NCI-H748 treated with DMSO at 0.1 percent for 48 hours (cell line): ENCODE results near the gene ALG9.
"Not testable (repeated sequence)": the region's sequence is repeated elsewhere in the genome, so short reads cannot be mapped to it uniquely, and the experiment has no call there.

Experiments used
- DNase-seq: peaks from one replicate; lab custom pipeline; 2025; lab: John Stamatoyannopoulos, UW

Gene ALG9

GRCh38 chr11:111795334-111795985 lies 75.9 kb downstream of the ALG9 start:
- no peak for DNase-seq

- no peak for DNase-seq
Observed at GRCh38 chr11:111793863-111794262, 77.5 kb downstream of the ALG9 start.

DNA sequence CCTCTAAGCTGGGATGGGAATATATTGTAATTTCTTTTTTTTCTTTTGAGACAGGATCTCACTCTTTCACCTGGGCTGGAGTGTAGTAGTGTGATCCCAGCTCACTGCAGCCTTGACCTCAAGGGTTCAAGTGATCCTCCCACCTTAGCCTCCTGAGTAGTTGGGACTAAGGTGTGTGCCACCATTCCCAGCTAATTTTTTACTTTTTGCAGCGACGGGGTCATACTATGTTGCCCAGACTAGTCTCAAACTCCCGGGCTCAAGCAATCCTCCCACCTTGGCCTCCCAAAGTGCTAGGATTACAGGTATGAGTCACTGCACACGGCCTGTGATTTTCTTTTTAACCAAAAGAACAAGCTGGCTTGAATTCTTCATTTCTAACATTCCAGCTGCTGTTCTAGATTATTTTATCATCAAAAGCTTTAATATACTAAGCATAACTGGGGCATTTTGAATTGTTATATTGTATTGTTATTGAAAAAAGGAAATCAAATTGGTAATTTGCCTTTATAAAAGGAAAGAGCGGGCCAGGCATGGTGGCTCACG lies 78.4 kb downstream of the ALG9 start:
- DNase-seq = no peak

DNA sequence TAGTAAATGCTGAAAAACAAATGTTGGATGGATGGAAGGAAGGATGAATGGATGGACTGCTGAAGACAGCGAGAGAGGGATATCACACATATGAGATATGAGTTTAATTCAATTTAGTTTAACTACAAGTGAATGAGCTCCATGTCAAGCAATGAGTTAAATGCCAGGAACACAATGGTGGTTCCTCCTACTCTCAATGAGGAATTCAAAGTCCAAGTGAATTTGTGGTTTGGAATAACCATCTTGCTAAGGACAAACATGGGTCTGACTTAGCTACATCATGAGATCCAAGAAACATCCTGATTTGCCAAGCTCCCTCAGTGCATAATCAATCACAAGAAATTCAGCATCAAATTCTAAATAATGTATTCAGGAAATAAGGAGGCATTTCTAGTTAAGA lies 79.1 kb downstream of the ALG9 start:
- DNase-seq = no peak

- no peak for DNase-seq
Observed at GRCh38 chr11:111788464-111788863, 82.9 kb downstream of the ALG9 start.

DNA sequence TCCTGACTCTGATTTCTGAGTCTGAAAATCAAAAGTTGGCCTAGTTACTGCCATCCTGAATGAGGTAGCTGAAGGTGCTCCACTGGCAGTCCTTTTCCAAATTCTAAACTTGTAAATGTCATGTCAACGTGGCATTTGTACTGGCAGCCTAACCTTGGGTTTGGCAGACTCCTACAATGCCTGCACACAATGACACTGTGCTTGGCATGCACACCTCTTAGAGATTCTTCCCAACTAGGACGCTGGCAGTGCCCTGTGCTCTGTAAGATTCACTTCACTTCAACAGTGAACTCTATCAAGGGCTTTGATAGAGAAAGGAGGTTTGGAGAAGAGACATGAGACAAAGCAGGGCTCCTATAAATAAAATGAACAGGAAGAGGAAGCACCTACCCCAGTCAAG lies 83.3 kb downstream of the ALG9 start:
- no peak for DNase-seq

- DNase-seq = no peak
Observed at GRCh38 chr11:111785886-111786412, 85.4 kb downstream of the ALG9 start.

DNA sequence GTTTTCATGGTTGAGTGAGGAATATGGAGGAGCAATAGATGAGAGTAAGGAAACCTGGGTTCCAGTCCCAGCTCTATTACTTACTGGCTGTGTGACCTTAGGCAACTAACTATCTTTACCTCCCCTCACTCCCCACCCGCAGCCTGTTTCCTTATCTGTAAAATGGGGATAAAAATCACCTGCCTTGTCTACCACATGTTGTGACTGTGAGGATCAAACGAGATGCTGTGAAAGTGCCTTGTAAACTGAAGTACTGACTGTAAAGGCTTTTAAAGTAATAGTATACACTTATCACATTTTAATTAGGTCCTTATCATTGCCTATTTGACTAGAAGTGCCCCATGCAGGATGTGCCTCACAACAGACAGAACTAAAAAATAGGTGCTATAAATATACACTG lies 86.3 kb downstream of the ALG9 start:
- DNase-seq = no peak

DNA sequence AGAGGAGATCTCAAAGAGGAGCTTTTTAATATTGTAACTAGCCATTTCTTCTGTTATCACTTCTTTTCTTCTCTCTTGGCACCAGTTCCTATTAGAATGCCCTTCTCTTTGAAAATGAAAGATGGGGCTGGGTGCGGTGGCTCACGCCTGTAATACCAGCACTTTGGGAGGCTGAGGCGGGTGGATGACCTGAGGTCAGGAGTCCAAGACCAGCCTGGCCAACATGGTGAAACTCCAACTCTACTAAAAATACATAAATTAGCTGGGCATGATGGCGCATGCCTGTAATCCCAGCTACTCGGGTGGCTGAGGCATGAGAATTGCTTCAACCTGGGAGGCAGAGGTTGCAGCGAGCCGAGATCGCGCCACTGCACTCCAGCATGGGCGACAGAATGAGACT lies 87.1 kb downstream of the ALG9 start:
- not testable (repeated sequence) for DNase-seq

- DNase-seq = no peak
Observed at GRCh38 chr11:111782109-111782741, 89.2 kb downstream of the ALG9 start.

- no peak for DNase-seq
Observed at GRCh38 chr11:111779118-111779517, 92.3 kb downstream of the ALG9 start.

- DNase-seq = no peak
Observed at GRCh38 chr11:111778047-111778558, 93.3 kb downstream of the ALG9 start.

DNA sequence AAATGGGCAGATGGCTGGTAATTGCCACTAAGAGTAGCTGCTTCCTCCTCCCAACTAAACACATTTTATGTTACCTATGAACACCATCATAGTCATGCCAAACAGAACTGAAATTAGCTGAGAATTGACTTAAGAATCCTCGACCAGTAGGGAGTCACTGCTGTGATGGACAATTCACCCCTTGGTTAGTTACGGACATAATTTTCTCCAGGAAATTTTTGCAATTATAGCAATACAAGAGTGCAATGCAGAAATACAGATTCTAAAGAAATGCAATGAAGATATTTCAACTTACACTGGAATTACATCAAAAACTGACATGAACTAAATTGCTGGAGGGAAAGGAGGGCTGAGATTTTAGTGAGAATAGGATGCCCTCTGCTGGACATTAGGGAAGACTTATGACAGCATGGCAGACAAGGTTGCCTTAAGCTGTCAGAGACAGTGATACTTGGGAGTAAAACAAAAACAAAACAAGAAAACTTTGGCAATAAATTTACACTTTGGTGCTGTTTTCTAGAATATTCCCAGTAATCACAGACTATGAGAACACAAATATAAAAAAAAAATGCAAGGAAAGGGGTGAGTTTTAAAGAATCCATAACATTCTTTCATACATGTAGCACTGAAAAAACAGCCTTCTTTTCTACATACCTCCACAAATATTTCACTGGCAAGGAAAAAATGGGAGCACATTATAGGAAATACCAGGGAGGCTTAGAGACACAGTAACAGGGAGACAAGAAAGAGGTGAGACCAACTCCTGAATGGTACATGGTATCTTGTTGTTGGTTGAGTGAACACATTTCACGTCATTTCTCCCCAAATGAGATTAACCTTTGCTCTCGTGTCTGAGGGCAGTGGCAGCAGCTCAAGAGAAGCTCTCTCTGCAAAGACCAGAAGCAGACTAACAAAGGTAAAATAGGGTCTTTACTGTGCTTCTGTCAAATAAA lies 94.0 kb downstream of the ALG9 start:
- peak; percentile 27 for DNase-seq

- no peak for DNase-seq
Observed at GRCh38 chr11:111776398-111777093, 94.8 kb downstream of the ALG9 start.

DNA sequence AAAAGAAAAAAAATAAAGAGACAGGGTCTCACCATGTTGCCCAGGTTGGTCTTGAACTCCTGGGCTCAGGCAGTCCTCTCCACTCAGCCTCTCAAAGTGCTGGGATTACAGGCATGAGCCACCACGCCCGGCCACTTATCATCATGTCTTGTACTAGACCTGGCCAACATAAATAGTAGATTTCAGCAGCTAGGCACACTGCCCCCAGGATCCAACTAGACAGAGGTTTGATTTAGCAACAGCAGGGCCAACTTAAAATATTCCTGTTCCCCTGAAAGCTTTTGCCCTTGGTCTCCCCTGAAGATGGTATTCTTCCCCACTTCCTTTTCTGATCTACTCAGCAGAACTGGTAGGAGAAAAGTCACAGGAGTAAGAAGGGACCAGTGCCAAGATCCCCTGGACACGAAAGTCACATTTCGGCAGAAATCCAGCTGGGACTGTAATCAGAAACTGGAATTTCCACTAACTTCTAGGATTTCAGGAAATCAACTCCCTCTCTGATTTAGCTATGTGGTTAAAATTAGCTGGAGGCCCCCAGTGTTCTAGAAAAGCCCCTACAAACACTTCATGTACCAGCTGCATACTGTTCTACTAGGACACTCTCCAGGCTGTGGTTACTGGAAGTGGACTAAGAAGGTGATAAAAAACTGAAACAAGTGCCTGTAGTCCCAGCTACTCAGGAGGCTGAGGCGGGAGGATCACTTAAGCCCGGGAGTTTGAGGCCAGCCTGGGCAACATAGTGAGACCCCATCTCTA lies 96.2 kb downstream of the ALG9 start:
- no peak for DNase-seq

GRCh38 chr11:111772535-111772934 lies 98.8 kb downstream of the ALG9 start:
- DNase-seq = no peak

DNA sequence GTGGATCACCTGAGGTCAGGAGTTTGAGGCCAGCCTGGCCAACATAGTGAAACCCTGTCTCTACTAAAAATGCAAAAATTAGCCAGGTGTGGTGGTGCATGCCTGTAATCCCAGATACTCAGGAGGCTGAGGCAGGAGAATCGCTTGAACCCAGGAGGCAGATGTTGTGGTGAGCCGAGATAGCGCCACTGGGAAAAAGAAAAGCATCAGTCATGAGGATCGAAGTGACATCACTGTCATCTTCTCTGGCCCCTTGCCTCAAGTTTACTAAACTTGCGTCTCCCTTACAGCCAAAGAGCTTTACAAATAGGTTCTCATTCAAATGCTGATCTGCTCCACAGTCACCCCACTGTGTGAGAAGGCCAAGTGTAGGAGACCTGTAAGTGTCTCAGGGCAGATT lies 100.2 kb downstream of the ALG9 start:
- not testable (repeated sequence) for DNase-seq

DNA sequence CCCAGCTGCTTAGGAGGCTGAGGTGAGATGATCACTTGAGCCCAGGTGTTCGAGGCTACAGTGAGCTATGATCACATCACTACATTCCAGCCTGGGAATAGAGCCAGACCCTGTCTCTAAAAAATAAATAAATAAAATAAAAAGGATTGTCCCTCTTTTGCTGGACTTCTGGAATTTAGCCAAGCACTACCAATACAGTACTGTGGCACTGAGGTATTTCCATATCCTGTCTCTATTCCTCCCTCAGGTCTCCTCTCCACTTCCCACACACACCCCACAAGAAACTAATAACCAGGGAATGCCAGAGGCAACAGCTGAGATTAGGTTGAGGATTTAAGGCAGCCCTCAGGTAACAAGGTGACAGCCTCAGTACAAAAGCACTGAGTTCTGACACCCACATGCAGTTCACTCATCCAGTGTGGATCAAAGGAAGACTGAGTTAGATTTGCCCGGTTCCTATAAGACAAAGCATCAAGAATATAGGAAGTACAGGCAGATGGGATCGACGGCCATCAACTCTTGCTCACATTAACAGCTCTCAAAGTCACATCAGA lies 100.7 kb downstream of the ALG9 start:
- no peak for DNase-seq

DNA sequence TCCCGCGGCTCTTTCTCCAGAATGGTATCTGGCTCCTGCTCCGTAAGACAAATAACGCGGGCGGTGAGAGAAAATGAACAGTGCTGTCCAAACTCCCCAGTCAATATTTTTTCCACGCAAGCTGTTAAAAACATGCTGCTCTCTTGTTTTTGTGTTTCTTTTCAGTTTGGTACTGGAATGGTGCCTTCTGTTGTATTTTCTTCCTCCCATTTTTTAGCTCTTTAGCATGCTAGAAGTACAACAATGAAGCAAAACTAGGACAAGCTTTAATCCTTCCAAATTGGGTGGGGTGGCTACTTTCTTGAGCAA lies 104.6 kb downstream of the ALG9 start:
- DNase-seq = no peak

- DNase-seq = peak; percentile 53
Observed at GRCh38 chr11:111765984-111766833, 105.2 kb downstream of the ALG9 start, which contains the start of gene PPP2R1B. TSS of gene PPP2R1B (minus strand) at chr11:111766389. CDS start at chr11:111766361, 28 bp downstream.
